Esophagus squamous epithelium (tissue), 4 donors: ENCODE results near the gene LRIT2.

Experiments used
- POLR2A ChIP-seq, 4 donors: fragments of 450-650 bp; IDR thresholded peaks; one replicate each; pipeline ENCODE4 v1.6.1; 2017; ENCODE audit warnings: antibody characterized with exemption in 4 of 4, mild to moderate bottlenecking in 4 of 4, moderate library complexity in 3 of 4
- TF ChIP-seq, protein P1 (sequence below), 6 experiments: fragments of 450-650 bp in 4 of 6; fragments of 200-600 bp in 2 of 6; sonication (generic) in 2 of 6; IDR thresholded peaks; one replicate each; pipeline ENCODE4 v1.5.1; 2016 to 2019; ENCODE audit warnings: antibody characterized with exemption in 6 of 6, mild to moderate bottlenecking in 4 of 6, moderate library complexity in 4 of 6

GRCh38 chr10:84194424-84195043 is 30.8 kb downstream of the LRIT2 start, which contains the start of gene CDHR1:
- TF ChIP-seq, protein P1, sequence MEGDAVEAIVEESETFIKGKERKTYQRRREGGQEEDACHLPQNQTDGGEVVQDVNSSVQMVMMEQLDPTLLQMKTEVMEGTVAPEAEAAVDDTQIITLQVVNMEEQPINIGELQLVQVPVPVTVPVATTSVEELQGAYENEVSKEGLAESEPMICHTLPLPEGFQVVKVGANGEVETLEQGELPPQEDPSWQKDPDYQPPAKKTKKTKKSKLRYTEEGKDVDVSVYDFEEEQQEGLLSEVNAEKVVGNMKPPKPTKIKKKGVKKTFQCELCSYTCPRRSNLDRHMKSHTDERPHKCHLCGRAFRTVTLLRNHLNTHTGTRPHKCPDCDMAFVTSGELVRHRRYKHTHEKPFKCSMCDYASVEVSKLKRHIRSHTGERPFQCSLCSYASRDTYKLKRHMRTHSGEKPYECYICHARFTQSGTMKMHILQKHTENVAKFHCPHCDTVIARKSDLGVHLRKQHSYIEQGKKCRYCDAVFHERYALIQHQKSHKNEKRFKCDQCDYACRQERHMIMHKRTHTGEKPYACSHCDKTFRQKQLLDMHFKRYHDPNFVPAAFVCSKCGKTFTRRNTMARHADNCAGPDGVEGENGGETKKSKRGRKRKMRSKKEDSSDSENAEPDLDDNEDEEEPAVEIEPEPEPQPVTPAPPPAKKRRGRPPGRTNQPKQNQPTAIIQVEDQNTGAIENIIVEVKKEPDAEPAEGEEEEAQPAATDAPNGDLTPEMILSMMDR (IDR thresholded peaks at IDR 0.05): no peak
- no peak for TF ChIP-seq POLR2A (IDR thresholded peaks at IDR 0.05)
